Effector CD4-positive, alpha-beta T cell (primary cell): ENCODE measurements around the gene PTPRT.

Experiments
- DNase-seq: peaks from one replicate; pipeline ENCODE4 v3.0.0-alpha.2; 2020

Gene PTPRT

DNA sequence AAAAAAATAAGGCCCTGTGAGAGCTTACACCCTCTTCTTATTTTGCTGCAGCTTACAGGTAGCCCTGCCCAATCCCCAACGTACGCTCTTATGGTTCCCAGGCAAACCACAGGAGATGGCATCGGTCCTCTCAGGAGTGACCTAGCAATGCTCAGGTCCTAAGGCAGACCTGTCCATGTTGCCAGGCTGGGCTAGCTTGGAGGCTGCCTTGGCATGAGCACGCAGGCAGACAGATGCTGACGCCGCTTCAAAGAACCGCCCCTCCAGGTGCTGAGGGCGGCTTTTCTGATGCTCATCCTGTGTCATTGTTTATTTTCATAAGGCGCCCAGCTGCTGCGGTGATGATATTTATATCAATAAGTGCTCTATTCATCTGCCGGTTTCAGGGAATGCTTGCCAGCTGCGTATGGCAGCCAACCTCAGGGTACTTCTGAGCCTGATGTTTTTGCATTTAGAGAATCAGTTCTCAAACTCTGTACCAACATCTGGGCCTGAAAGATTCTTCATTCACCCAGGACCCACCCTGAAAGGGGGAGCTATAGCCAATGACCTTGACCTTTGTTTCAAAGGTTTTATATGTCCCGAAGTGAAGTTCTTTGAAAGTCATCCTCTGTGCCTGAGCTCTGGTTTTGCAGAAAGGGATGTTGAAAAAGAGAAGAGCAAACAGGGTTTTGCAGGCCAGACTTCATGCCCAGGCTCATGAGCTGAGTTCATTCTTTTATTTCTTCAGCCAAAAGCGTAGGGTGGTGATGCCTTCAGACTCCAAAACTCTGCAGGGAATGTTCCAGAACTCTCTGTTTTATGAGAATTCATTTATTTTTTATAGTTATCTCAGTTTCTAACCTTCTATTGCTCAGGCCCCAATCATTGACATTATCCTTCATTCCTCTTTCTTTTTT lies 1095.9 kb downstream of the PTPRT start:
- no peak for DNase-seq

DNA sequence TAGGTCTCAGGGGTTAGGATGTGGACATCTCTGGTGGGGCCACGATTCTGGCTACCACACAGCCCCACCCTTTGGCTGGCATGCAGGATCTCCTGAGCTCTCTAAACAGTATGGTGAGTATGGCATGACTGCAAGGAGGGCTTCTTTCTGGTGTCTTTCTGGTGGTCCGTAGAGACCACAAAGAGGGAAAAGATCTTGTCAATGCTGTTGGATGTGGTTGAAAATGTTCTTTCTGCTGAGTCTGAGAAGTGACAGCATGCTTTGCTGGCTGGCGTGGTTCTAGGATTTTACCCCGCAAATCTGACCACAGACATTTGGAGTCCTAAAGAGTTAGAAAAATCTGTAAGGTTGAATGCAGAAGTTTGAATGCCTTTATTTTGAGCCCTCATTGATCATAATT lies 1096.7 kb downstream of the PTPRT start:
- DNase-seq: no peak

DNA sequence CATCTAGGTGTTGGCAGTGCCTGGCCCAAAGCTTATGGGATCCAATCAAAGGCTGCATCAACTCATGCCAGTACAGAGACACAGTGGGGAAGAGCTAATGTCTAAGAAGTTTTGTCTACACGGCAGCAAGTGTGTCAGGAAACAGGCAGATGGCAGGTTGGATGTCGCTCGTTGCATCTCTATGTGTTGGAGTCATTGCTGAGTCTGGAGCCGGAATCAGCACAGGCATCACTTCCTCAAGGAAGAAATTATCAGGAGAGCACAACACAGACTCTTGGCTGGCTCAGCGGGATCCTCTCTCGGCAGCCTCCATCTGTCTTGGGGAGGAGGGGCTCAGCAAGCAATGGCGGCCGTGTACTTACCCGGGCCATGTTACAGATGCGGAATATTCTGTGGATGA lies 1104.3 kb downstream of the PTPRT start:
- no peak for DNase-seq

DNA sequence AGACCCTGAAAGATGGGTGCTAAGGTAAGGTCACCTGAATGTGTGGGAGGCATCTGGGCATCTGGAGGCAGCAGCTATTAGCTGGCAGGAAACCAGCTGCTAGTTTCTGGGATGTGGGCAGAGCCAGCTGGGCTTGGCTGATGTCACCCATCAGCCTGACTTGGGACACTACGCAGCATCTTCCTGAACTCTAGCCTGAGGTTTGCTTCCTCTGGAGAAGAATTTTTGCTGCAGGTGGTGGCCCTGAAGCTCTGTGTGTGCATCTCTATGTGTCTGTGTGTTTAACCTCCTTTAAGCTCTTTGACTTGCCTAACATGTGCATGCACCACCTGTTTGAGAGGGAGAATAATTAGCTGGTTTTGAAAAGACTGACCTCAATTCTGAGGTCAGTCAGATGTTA lies 1106.4 kb downstream of the PTPRT start:
- no peak for DNase-seq

DNA sequence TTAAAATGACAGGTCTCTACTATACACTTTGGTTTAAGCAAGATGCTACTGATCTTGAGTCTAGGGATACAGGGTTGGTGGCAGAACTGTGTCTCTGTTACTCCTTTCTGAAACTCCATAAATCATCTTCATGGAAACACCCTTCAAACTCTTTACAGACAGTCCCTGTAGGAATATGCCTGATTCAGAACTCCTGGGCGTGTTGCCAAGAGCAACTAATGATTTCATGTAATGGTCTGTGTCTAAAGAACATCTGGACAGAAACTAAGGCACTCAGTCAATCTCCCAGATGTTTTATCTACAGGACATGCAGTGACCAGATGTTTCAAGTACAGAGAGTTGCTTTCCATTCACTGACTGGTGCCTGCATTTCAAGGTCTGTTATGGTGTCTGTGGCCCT lies 1107.1 kb downstream of the PTPRT start:
- no peak for DNase-seq

- no peak for DNase-seq
Measured at GRCh38 chr20:42080956-42081355, 1108.8 kb downstream of the PTPRT start.

DNA sequence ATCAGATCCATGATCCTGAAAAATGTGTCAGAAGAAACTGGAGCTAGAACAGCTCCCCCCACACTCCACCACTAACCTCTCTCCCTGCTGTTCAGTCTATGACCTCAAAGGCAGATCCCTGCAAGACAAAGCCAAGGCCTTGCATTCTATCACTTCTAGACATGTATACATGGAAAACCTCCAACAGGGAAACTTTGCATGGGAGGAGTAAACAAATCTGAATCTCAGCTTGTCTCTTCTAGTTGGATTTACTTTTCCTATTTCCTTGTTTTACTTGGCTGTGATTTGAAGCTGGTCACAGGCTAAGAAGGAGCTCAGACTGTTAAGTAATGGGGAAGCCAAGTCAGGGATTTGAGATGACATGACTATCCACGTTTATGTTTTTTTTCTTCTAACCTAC lies 1114.8 kb downstream of the PTPRT start:
- DNase-seq: no peak

- no peak for DNase-seq
Measured at GRCh38 chr20:42067596-42067995, 1122.1 kb downstream of the PTPRT start.

- no peak for DNase-seq
Measured at GRCh38 chr20:42067174-42067573, 1122.5 kb downstream of the PTPRT start.

DNA sequence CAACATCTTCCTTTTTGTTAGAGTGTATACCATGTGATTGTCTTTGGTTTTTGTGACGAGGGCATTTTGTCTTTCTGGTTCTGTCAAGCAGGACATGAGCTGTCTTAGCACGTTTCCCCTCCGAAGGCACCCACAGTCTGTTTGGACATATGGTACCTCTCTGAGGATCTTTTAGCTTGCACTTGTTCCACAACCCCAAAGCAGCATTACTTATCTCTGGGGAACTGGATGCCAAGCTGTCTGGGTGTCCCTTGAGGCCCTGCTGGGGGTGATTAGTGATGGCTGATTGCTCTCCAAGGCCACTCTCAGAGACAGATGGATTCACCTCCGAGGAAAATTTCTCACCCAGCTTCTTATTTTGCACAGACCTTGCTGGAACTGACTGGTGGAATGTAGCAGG lies 1126.6 kb downstream of the PTPRT start:
- DNase-seq: no peak

- DNase-seq: no peak
Measured at GRCh38 chr20:42053350-42053749, 1136.4 kb downstream of the PTPRT start.

- DNase-seq: no peak
Measured at GRCh38 chr20:42051921-42052320, 1137.8 kb downstream of the PTPRT start.

- no peak for DNase-seq
Measured at GRCh38 chr20:42046371-42047085, 1143.2 kb downstream of the PTPRT start.

- no peak for DNase-seq
Measured at GRCh38 chr20:42043921-42044320, 1145.8 kb downstream of the PTPRT start.

- no peak for DNase-seq
Measured at GRCh38 chr20:42041000-42041565, 1148.6 kb downstream of the PTPRT start.

DNA sequence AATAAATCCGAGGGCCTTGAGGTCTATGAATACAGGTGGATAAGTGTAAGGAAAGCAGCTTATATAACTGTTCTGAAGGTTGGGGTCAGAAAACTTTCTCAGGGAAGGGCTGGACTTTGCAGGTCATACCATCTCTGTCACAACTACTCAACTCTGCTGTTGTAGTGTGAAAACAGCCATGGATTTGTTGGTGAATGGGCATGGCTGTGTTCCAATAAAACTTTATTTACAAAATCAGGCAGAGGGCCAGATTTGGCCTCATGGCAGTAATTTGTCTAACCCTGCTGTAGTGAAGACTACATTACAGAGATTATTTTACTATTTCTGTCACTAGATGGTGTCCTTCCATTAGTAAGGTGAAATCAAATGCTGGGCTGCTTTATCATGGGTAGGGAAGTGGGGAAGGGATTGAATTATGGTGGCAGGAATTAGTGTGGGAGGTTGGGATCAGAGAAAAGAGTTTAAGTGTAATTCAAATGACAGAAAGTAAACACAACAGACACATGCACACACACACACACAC lies 1161.9 kb downstream of the PTPRT start:
- DNase-seq: no peak

DNA sequence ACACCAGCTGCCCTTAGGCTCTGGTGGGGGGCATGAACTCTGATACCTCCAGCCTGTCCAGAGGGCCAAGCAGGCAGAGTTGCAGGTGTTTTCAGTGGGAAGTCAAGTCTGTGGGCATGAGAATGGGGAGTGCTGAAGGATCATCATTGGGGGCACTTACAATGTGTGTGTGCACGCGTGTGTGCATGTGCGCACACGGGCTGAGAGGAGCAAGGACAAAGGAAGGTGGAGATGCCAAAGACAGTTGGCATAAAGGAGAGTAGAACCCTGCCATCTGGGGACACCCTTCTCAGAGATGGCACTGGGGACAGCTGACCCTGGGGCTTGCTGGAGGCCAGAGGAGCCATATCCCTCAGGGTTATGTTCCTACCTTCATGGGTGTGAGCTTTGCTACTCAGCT lies 1163.1 kb downstream of the PTPRT start:
- DNase-seq: no peak

GRCh38 chr20:42024653-42025052 lies 1165.1 kb downstream of the PTPRT start:
- no peak for DNase-seq
